ENCODE results near the gene PELO.

- TF ChIP-seq, protein P1, sequence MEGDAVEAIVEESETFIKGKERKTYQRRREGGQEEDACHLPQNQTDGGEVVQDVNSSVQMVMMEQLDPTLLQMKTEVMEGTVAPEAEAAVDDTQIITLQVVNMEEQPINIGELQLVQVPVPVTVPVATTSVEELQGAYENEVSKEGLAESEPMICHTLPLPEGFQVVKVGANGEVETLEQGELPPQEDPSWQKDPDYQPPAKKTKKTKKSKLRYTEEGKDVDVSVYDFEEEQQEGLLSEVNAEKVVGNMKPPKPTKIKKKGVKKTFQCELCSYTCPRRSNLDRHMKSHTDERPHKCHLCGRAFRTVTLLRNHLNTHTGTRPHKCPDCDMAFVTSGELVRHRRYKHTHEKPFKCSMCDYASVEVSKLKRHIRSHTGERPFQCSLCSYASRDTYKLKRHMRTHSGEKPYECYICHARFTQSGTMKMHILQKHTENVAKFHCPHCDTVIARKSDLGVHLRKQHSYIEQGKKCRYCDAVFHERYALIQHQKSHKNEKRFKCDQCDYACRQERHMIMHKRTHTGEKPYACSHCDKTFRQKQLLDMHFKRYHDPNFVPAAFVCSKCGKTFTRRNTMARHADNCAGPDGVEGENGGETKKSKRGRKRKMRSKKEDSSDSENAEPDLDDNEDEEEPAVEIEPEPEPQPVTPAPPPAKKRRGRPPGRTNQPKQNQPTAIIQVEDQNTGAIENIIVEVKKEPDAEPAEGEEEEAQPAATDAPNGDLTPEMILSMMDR (IDR thresholded peaks at IDR 0.05; ENCODE audit: borderline replicate concordance, extremely low read depth, low read length, poor library complexity, severe bottlenecking), result no peak
- no peak for TF ChIP-seq EZH2 (IDR thresholded peaks at IDR 0.05; ENCODE audit: borderline replicate concordance, low read depth, low read length, severe bottlenecking)
Observed at GRCh38 chr5:52784737-52785136, 3.0 kb upstream of the PELO start.
